Bone marrow (tissue), 2 donors: ENCODE data around the gene MAML2.

Experiments
- DNase-seq, 2 donors: peaks; one replicate each; lab custom pipeline; 2025; lab: John Stamatoyannopoulos, UW

The MAML2 gene

DNA sequence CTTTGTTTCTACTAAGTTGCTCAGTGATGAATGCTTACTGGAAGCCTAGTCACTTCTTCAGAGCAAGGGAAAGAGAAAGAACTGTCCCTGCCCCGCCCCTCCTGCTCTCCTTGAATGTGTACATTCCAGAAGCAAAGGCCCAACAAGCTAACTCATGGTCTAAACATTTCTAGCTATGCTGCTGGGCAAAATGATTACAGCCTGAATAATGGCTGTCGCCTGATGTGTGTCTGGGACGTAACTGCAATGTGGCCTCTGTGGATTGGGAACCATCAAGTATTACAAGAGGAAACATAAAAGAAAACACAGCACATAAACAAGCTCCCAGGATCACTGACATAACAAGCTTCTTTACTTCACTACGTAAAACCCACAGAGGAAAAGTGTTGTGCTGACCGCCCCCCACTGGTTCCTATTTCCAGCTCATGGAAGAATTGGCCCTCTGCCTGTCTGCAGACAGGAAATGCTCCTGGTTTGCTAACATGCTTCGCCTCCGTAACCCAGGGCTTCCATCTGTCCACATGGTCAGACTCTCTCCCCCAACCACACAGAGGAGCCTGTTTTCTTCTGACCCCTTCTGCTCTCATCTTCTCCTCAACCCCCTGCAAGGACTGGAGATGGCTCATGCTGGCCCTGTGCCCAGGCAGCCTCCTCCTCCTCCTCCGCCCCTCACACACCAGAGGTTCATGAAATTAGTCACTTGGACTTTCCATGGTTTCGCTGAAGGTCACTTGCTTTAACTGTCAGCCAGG is 187.2 kb downstream of the MAML2 start:
- DNase-seq = peak in 1 of 2 donors; percentile 54

DNA sequence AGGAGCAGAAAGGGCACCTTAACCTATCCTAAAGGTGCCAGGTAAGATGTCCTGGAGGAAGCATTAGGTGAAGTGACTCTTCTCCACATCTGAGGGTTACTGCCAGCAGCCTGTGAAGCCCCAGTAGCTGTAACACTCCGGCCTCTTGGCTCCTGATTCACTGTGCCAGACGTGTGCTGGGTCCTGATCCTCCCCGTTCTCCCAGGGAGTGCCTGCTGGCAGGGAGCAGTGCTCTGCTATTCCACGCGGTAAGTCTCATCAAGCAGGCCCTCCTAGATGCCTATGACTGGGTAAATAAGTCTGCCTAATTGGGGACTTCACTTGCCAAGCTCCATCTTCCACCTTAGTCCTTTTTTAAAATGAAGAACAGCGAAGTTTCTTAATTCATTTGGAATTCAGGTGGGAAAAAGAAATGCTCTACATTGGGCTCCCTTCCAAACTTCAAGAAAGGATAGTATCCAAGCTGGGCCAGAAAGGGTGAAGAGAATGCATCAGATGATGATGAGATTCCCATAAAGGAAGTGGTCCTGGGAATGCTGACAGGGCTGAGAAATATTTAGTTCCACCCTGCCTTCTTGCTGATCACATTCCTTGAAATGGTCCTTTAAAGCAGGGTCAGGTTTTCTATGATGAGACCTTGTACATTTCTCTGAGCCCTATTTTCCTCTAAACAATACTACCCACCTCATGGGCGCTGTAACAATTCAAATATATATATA is 188.0 kb downstream of the MAML2 start:
- no peak for DNase-seq

DNA sequence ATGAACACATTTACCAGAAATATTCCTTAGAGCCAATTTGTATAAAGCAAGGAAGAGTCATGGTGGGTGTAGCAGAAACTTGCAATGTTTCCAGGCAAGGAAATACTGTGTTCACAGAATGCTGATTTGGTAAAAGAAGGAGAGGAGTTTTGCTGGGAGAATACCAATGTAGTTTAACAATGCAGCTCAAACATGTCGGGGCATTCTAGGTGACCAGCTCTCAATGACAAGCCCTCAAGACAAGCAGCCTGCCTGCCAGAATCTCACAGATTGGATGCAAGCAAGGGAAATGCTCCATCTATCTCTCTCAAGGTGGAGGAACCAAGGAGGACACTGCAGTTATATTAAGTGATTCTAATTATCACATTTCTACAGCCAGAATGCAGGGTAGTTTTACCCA is 190.4 kb downstream of the MAML2 start:
- no peak for DNase-seq

- no peak for DNase-seq
These were observed 191.5 kb downstream of the MAML2 start for GRCh38 chr11:96151501-96151900.

DNA sequence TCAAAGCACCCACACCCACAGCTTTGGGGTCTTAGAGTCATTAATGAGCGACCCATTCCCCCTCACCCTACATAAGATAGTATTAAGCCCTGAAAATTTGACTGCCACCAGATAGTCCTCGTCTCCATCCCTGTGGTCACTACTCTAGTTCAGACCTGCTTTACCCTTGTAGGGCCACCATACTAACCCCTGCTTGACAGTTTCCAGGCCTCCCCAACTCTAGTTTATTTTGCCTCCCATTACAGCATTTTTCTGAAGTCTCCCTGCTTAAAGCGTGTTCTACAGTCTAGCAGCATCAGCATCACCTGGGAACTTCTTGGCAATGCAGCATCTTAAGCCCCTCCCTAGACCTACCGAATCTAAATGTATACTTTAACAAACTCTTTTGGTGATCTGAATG is 192.4 kb downstream of the MAML2 start:
- no peak for DNase-seq

DNA sequence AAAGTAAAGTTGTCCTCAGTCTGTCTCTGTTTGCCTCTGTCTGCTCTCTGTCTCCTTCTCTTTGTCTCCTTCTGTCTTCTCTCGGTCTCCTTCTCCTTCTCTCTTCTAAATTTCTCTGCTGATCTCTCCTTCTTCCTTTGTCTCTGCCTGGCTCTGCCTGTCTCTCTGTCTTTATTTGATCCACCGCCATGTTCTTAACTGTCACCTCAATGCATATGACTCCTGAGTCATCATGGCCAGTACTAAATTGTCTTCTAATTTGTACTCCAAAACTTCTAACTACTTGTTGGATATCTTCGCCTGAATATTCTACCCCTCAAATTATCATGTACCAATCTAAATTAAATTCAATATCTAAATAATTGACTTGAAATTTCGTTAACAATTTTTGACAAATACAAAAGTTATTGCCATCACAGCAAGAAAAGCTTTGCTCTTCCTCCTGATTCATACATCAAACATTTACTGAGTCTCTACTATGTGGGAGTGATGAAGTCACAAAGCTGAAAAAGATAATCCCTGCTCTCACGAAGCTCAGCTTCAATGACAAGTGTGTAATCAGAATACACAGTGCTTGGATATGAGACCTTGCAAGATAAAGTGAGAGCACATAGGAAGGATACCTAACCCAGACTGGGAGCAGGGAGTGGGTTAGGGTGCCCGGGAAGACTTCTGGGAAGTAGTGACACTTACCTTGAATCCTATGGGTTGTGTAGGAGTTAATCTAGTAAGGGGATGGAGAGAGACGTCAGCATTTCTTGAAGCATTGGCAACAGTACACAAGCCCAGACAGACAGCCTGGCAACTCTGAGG is 193.0 kb downstream of the MAML2 start:
- DNase-seq = no peak

DNA sequence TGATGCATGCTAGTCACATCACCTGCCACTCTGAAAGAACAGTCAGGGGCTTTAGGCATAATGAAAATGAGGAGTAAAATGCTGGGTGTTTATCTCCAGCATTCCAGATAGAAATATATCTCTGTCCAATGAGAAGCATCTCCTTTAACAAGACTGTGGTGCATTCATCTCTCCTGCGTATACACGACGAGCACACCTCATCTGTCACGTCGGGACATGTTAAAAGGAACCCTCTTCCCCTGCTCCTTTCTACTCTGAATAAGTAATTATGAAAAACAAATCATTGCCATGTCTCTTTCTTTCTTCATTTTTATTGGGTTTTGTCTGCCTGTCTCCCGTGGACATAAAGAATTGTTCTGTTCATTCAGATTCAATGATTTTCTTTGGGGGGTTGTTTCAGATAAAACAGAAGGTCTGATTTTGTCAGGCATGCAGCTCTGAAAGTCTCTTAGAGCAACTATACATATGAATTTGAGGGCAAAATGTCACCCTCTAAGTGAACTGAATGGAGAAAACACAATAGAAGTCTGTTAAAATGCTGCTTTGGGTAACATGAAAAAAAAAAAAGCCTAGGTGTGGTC is 195.0 kb downstream of the MAML2 start:
- DNase-seq = no peak

- DNase-seq = no peak
These were observed 195.8 kb downstream of the MAML2 start for GRCh38 chr11:96147186-96147585.

DNA sequence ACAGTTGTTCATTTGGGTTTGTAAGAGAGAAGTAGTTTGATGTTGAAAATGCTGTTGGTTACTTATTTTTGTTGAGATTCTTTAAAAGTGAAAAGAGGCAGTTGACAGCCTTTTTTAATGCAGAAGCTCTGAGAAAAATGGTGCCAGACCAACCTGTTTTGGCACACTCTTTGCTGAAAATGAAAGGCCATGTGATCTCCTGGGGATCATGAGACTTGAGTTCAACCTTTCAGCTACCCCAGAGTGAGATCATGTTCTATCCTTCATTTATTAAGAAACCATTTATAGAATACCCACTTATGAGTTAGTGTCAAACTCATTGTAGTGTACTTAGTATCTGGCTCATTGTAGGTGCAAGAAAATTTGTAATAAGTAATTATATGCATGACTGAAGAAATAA is 196.2 kb downstream of the MAML2 start:
- DNase-seq = no peak

DNA sequence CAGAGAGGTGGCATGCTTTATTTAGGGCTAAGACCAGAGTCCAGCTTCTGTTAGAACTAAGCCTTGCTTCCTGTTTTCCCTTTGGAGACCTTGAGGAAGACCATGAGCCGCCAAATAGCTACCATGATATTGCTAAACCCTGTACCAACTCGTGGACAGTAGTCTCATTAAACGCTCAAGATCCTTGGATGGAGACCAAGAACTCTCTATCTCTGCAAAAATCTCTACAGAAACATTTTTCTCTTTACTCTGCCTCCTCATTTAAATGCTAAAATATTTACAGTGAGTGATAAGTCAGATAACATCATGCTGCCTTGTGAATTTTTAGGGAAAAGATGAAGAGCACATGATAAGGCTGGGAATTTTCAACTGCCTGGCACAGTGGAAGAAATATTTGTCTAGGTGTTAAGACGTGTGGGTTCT is 197.8 kb downstream of the MAML2 start:
- DNase-seq = no peak

- no peak for DNase-seq
These were observed 198.4 kb downstream of the MAML2 start for GRCh38 chr11:96144553-96144952.

GRCh38 chr11:96143041-96143521 is 199.9 kb downstream of the MAML2 start:
- DNase-seq = no peak

GRCh38 chr11:96141626-96142025 is 201.4 kb downstream of the MAML2 start:
- no peak for DNase-seq

GRCh38 chr11:96139691-96140090 is 203.3 kb downstream of the MAML2 start:
- DNase-seq = no peak

GRCh38 chr11:96137373-96137772 is 205.6 kb downstream of the MAML2 start:
- DNase-seq = no peak

DNA sequence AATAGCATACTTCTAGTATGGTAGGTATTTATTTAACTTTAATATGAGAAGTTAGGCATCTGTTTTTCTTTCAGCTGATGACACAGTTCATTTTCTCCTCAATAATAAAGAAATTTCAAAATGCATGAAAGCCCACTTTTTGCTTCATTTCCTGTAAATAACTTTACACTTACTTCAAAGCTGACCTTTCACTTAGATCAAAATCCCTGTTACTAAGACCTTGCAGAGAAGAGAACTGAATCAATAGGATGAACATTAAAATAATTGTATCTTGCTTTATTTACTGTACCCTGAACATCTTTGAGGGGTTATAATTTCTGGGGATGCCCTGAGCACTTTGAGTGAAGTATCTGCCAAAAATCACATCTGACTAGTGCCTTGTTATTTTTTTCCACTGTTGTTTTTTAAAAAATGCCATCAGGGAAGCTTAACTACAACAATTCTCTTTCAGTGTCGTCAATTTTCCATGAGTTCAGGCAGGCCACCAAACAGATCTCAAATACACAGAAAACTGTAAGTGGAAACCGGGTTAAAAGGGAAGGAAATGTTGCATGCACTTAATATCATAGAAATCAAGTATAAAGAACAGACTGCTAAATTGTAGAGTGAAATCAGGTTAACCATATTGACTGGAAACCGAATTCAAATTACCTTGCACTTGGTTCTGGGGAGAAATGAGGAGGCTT is 206.2 kb downstream of the MAML2 start:
- no peak for DNase-seq

GRCh38 chr11:96134602-96135001 is 208.4 kb downstream of the MAML2 start:
- DNase-seq = peak in 1 of 2 donors; percentile 59

- DNase-seq = no peak
These were observed 210.6 kb downstream of the MAML2 start for GRCh38 chr11:96132437-96132836.

DNA sequence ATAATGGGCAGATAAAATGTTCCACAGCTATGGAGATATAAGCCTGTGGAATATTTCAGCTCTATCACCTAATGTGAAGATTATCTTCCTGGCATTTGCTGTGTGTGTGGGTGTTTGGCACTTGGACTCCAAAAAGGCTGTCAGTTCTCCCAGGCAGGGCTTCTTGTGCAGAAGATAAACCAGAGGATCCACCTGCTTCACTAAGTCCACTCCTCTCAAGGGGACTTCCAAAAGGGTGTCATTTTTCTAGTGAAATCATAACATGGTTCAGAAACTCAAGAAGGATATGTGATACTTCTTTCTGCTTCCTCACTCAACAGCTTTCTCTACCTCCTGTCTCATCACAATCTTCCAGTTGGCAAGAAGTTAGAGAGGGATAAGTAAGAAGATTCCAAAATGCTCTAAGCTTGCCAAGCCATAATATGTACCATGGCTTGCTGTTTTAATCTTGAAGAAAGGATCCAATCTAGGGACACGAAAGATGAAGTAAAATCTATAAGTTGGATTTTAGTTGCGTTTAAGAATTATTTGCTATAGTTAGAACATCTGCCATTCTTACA is 212.9 kb downstream of the MAML2 start:
- no peak for DNase-seq

- no peak for DNase-seq
These were observed 215.4 kb downstream of the MAML2 start for GRCh38 chr11:96127596-96127959.

DNA sequence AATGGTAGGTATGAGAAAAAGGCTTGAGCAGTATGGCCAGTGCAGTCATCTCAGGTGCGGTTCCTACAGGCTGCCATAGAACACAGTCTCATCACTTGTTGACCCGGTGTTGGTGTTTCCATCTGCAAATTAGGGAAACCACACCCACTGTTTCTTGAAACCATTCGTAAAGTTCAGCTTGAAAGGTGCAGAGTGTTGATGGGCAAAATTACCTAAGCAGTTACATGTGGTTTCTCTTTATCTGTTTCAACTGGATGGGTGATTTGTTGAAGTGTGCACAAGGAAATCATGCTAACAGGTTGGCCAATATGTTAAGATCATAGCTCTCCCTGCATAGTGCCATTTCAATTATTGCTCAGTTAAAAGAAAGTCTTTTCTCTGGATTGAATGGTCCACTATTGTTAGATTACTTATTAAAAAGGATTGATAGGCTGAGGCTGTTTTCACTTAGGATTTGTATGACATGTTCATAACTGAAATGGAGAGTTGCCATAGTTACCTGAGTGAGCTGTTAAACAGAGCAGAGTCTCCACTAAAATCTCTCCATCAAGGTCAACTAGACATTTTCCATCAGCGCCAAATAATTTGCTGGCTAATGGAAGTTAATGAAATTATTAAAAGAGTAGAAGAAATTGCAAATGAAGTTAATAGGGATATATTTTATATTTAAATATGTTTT is 215.9 kb downstream of the MAML2 start:
- no peak for DNase-seq
